Ishikawa (cell line): Measurements from ENCODE around the gene CNIH4.

Experiments used
- EP300 ChIP-seq: IDR thresholded peaks from 2 replicates; pipeline ENCODE4 v1.6.1; 2012; ENCODE audit warnings: borderline replicate concordance
- FOXM1 ChIP-seq: IDR thresholded peaks from 2 replicates; pipeline ENCODE4 v1.6.1; 2012; ENCODE audit warnings: low read depth, borderline replicate concordance
- NFIC ChIP-seq: IDR thresholded peaks from 2 replicates; pipeline ENCODE4 v1.6.1; 2012
- TAF1 ChIP-seq: IDR thresholded peaks from 2 replicates; pipeline ENCODE4 v1.6.1; 2012; ENCODE audit warnings: low read depth, mild to moderate bottlenecking
- TCF12 ChIP-seq: IDR thresholded peaks from 2 replicates; pipeline ENCODE4 v1.6.1; 2012; ENCODE audit warnings: low read depth
- YY1 ChIP-seq: IDR thresholded peaks from 2 replicates; pipeline ENCODE4 v1.6.1; 2012; ENCODE audit warnings: low read depth
- TF ChIP-seq, protein P1 (sequence below): IDR thresholded peaks from 2 replicates; pipeline ENCODE4 v1.6.1; 2012
- TF ChIP-seq, protein P2 (sequence below): IDR thresholded peaks from 2 replicates; pipeline ENCODE4 v1.6.1; 2012
- TF ChIP-seq, protein P3 (sequence below): IDR thresholded peaks from 2 replicates; pipeline ENCODE4 v1.6.1; 2012; ENCODE audit warnings: low read depth, mild to moderate bottlenecking

DNA sequence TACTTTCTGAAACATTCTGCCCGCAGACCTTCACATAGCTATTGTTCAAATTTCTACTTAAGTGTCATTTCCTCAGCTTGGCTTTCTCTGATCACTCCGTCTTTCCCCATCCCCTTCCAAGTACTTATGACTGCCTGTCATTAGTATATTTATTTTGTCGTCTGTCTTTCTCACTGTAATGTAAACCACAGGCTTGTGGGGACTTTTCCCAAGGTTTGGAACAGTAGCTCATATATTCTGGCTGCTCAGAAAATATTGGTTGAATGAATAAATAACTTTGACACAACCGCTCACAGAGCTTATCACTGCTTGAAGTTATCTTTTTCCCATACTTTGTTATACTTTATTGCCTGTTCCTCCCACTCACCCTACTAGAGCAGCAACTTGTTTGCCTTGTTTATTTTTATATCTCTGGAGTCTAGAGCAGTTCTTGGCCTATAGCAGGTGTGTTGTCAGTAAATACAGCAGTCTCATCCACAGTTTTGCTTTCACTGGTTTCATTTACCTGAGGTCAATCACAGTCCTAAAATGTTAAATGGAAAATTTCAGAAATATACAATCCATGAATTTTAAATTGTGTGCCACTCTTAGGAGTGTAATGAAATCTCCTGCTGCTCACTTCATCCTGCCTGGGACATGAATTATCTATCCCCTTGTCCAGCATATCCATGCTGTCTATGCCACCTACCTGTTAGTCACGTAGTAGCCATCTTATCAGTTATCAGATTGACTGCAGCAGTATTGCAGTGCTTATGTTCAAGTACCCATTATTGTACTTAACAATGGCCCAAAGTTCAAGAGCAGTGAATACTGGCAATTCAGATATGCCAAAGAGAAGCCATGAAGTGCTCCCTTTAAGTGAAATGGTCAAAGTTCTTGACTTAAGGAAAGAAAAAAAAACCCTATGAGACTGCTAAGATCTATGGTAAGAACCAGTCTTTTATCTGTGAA lies 2.4 kb upstream of the CNIH4 start:
- TF ChIP-seq NFIC (no peak), TCF12 (no peak), FOXM1 (no peak), EP300 (no peak), TAF1 (no peak), YY1 (no peak)
- TF ChIP-seq, protein P1, sequence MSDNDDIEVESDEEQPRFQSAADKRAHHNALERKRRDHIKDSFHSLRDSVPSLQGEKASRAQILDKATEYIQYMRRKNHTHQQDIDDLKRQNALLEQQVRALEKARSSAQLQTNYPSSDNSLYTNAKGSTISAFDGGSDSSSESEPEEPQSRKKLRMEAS = no peak
- TF ChIP-seq, protein P2, sequence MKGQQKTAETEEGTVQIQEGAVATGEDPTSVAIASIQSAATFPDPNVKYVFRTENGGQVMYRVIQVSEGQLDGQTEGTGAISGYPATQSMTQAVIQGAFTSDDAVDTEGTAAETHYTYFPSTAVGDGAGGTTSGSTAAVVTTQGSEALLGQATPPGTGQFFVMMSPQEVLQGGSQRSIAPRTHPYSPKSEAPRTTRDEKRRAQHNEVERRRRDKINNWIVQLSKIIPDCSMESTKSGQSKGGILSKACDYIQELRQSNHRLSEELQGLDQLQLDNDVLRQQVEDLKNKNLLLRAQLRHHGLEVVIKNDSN = no peak
- TF ChIP-seq, protein P3, sequence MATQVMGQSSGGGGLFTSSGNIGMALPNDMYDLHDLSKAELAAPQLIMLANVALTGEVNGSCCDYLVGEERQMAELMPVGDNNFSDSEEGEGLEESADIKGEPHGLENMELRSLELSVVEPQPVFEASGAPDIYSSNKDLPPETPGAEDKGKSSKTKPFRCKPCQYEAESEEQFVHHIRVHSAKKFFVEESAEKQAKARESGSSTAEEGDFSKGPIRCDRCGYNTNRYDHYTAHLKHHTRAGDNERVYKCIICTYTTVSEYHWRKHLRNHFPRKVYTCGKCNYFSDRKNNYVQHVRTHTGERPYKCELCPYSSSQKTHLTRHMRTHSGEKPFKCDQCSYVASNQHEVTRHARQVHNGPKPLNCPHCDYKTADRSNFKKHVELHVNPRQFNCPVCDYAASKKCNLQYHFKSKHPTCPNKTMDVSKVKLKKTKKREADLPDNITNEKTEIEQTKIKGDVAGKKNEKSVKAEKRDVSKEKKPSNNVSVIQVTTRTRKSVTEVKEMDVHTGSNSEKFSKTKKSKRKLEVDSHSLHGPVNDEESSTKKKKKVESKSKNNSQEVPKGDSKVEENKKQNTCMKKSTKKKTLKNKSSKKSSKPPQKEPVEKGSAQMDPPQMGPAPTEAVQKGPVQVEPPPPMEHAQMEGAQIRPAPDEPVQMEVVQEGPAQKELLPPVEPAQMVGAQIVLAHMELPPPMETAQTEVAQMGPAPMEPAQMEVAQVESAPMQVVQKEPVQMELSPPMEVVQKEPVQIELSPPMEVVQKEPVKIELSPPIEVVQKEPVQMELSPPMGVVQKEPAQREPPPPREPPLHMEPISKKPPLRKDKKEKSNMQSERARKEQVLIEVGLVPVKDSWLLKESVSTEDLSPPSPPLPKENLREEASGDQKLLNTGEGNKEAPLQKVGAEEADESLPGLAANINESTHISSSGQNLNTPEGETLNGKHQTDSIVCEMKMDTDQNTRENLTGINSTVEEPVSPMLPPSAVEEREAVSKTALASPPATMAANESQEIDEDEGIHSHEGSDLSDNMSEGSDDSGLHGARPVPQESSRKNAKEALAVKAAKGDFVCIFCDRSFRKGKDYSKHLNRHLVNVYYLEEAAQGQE = no peak
